Skeletal muscle tissue (tissue), 4 donors: ENCODE results near the gene PTPRC. TPM values are rescaled to one million over a fixed set of nuclear protein-coding genes. Genes with fewer than 3 reads are reported as not detected.

Experiments used
- H3K27ac ChIP-seq: one replicate; pipeline ENCODE4 v1.7.0; 2013; ENCODE audit warnings: mild to moderate bottlenecking, low read depth, low read length, inconsistent platforms
- H3K27me3 ChIP-seq, 3 donors: one replicate each; pipeline ENCODE4 v1.7.0; 2013; ENCODE audit warnings: low read length in 3 of 3; ENCODE audit not compliant: control insufficient read depth in 3 of 3, insufficient read depth in 3 of 3
- H3K36me3 ChIP-seq, 3 donors: one replicate each; pipeline ENCODE4 v1.7.0; 2013; ENCODE audit warnings: low read length in 3 of 3; ENCODE audit not compliant: control insufficient read depth in 3 of 3, insufficient read depth in 3 of 3
- H3K4me1 ChIP-seq, 3 donors: one replicate each; pipeline ENCODE4 v1.7.0; 2013; ENCODE audit warnings: low read length in 3 of 3, mild to moderate bottlenecking in 3 of 3; ENCODE audit not compliant: control insufficient read depth in 3 of 3, insufficient read depth in 3 of 3
- H3K4me3 ChIP-seq, 3 donors: one replicate each; pipeline ENCODE4 v1.7.0; 2013; ENCODE audit warnings: low read length in 3 of 3
- H3K9ac ChIP-seq, 3 donors: one replicate each; pipeline ENCODE4 v1.7.0; 2013; ENCODE audit warnings: low read length in 3 of 3, mild to moderate bottlenecking in 3 of 3, moderate library complexity in 2 of 3, low read depth in 1 of 3
- H3K9me3 ChIP-seq, 3 donors: one replicate each; pipeline ENCODE4 v1.7.0; 2013; ENCODE audit warnings: low read length in 3 of 3; ENCODE audit not compliant: control insufficient read depth in 3 of 3
- total RNA-seq: library from RNA; depleted of rRNA; stranded (reverse); fragments of >200 nt; gene quantifications from one replicate; pipeline ENCODE4 v1.2.3, GENCODE V29; 2014
- donor health status: Osteomylitis.

The PTPRC gene
- total RNA-seq, 1 donor from 2014 or later, result 15.7 TPM

DNA sequence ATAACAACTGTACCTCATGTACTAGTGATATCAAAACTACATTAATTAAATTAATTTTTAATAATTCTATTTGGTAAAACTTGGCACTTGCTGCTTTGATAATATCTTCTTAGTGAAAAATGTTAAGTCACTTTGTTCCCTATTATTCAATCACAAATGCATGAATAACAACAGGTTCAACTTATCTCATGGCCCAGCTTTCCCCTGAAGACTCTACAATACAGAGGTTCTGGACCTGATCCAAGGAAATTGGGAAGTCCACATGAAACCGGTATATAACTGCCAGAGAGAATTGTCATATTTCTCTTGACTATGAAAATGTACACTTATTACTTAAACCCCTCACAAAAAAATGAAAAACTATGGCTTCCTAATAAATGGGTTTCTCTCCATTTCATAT lies 33.9 kb upstream of the PTPRC start:
- Histone ChIP-seq H3K9ac (no peak overlapping the region), H3K36me3 (no peaks in the 10 kb centered on the region), H3K27ac (no peak overlapping the region), H3K9me3 (no peaks in the 10 kb centered on the region), H3K4me1 (no peaks in the 10 kb centered on the region), H3K4me3 (no peak overlapping the region), H3K27me3 (no peaks in the 10 kb centered on the region)

DNA sequence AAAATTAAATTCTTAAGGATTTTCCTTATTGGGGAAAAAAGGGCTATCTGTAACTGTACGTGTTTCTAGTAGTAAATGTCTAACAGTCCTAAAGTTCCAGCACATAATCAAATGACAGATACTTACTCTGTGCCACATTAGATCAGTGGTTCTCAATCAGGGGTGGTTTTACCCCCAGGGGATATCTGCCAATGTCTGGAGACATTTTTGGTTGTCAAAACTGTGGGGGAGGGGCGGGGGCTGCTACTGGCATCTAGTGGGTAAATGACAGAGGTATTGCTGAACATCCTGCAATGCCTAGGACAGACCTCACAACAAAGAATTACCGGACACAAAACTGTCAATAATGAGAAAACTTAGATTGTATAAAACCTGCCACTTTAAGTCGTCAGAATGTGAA lies 33.4 kb upstream of the PTPRC start:
- no peak overlapping the region for H3K27ac ChIP-seq
- no peaks in the 10 kb centered on the region for H3K36me3 ChIP-seq
- H3K9ac ChIP-seq, result no peak overlapping the region
- no peaks in the 10 kb centered on the region for H3K4me1 ChIP-seq
- H3K4me3 ChIP-seq, result no peak overlapping the region
- no peaks in the 10 kb centered on the region for H3K9me3 ChIP-seq
- no peaks in the 10 kb centered on the region for H3K27me3 ChIP-seq

DNA sequence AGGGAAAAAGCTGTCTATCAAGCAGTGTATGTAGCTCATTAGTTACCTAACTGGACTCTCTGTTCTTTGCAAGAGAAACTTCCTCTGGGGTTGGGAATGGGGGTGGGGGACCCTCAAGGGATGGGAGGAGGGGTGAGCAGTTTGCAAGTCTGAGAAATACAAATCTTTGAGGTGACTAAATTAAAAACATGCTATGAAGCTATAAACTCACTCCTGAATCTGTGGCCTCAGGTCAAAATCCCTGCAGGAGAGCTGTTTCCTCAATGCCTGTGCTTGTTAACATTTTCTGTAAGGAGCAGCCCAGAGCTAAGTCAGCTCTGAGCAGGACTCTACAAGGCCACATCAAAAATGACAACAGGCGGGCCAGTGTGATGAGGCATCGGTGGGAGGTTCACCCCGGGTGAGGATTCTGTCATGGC lies 32.8 kb upstream of the PTPRC start:
- Histone ChIP-seq H3K9ac (no peak overlapping the region), H3K4me1 (no peaks in the 10 kb centered on the region), H3K9me3 (no peaks in the 10 kb centered on the region), H3K4me3 (no peak overlapping the region), H3K27ac (no peak overlapping the region), H3K36me3 (no peaks in the 10 kb centered on the region), H3K27me3 (no peaks in the 10 kb centered on the region)

DNA sequence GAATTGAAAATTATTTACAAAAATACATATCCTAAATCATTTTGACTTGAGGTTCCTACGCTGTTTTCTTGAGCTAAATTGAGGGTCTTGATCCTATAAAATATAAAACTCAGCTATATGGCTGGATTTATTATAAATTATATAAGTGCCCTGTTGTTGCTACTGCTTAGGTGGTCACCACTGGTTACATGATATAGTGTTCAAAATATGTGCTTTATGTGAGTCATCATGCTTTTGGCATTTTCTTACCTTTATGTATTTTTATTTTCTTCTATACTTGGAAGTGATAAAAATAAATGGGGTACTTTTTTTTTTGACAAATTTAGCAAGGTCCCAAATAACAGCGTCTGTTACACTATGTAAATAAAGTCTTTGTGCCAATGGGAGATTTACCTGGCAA lies 31.1 kb upstream of the PTPRC start:
- Histone ChIP-seq H3K27me3 (no peaks in the 10 kb centered on the region), H3K9ac (no peak overlapping the region), H3K4me1 (no peaks in the 10 kb centered on the region), H3K9me3 (no peaks in the 10 kb centered on the region), H3K4me3 (no peak overlapping the region), H3K27ac (no peak overlapping the region), H3K36me3 (no peaks in the 10 kb centered on the region)

DNA sequence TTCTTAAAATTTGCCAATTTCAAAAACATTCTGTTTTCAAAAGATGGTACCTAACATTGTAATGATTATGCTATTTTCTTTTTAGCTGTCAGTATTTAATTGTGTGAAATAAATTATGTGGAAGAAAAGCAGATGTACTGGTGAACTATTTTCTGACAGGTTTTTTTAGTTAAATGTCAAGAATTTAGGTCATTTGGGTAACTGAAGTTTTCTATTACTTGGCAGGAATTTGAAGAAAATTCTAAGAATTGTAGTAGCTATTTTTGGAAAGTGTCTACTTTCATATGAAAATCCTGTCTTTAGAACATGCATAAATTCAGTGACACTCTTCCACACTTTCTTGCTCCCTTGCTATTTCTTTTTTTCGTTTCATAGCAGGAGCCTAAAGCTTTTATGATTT lies 28.5 kb upstream of the PTPRC start:
- Histone ChIP-seq H3K9me3 (no peaks in the 10 kb centered on the region), H3K4me1 (no peaks in the 10 kb centered on the region), H3K27me3 (no peaks in the 10 kb centered on the region), H3K27ac (no peak overlapping the region), H3K4me3 (no peak overlapping the region), H3K9ac (no peak overlapping the region), H3K36me3 (no peaks in the 10 kb centered on the region)

DNA sequence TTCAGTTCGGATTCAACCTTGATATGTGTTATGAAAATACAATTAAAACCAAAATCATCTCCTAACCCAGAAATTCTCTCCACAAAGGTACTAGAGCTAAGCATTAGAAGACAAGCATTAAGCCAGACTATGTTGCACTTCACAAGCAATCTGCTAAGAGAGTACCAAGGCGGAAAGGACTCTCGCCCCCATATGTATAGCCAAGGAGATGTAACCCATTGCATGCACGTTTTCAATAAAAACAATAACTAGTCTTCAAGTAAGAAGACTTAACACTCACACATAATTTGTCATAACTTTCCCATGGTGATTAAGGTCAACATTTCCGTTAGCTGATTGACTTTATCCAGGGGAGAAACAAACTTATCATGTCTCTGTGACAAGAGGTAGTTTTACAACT lies 27.6 kb upstream of the PTPRC start:
- H3K36me3 ChIP-seq, result no peaks in the 10 kb centered on the region
- H3K9me3 ChIP-seq, result no peaks in the 10 kb centered on the region
- no peak overlapping the region for H3K4me3 ChIP-seq
- H3K9ac ChIP-seq, result no peak overlapping the region
- no peaks in the 10 kb centered on the region for H3K4me1 ChIP-seq
- H3K27ac ChIP-seq, result no peak overlapping the region
- H3K27me3 ChIP-seq, result no peaks in the 10 kb centered on the region

DNA sequence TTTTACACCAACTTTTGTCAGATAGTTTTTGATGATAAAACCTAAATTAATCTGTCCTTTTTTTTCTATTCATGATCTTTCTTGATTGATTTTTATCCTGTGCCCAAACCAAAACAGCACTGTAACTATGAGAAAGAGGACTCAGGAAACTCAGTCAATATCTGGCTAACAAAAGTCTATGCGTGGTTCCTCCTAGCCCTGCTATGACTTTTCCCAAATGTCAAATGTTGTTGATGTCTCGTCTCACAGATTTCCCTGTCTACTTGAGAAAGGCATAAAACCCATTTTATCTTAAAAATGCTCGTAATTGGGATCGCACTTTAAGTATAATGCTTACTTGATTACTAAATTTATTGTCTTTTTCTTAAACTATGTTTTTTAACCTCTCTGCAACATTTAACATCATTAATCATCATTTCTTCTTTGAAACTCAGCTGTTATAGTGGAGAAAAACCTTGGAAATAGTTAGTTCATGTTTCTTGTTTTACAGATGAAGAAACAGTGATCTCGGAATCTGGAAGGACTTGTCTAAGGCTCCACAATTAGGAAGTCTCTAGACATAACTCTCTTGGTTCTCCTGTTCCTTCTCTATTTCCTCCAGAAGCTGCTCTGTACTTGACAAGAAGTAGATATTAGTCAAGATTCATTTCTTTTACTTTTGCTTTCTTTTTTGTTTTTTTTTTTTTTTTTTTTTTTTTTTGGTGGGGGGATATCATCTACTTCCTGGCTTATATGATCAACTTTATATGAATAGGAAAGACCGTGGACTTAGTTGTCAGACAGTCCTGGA lies 26.2 kb upstream of the PTPRC start:
- Histone ChIP-seq H3K27ac (no peak overlapping the region), H3K4me3 (no peak overlapping the region)

DNA sequence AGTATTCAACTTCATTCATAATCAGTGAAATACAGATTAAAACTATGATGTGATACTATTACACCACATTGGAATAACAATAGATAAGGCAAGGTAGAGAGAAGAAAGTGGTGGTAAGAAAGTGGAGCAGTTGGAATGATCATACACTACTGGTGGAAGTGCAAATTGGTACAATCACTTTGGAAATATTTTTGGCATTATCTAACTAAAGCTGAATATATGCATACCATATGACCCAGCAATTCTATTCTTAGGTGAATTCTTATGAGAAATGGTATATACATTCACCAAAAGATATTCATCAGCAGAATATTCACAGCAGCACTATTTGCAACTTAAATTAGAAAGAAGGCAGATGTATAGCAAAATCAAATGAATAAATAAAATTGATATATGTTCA lies 21.4 kb upstream of the PTPRC start:
- no peak overlapping the region for H3K27ac ChIP-seq
- no peaks in the 10 kb centered on the region for H3K9me3 ChIP-seq
- no peaks in the 10 kb centered on the region for H3K4me1 ChIP-seq
- no peaks in the 10 kb centered on the region for H3K27me3 ChIP-seq
- H3K36me3 ChIP-seq, result no peaks in the 10 kb centered on the region
- no peak overlapping the region for H3K9ac ChIP-seq
- no peak overlapping the region for H3K4me3 ChIP-seq

More for the DNA sequence above, 26.2 kb upstream of the PTPRC start:
- H3K36me3 ChIP-seq, result no peaks in the 10 kb centered on the region
- H3K27me3 ChIP-seq, result no peaks in the 10 kb centered on the region
- no peak overlapping the region for H3K9ac ChIP-seq
- no peaks in the 10 kb centered on the region for H3K4me1 ChIP-seq
- no peaks in the 10 kb centered on the region for H3K9me3 ChIP-seq

DNA sequence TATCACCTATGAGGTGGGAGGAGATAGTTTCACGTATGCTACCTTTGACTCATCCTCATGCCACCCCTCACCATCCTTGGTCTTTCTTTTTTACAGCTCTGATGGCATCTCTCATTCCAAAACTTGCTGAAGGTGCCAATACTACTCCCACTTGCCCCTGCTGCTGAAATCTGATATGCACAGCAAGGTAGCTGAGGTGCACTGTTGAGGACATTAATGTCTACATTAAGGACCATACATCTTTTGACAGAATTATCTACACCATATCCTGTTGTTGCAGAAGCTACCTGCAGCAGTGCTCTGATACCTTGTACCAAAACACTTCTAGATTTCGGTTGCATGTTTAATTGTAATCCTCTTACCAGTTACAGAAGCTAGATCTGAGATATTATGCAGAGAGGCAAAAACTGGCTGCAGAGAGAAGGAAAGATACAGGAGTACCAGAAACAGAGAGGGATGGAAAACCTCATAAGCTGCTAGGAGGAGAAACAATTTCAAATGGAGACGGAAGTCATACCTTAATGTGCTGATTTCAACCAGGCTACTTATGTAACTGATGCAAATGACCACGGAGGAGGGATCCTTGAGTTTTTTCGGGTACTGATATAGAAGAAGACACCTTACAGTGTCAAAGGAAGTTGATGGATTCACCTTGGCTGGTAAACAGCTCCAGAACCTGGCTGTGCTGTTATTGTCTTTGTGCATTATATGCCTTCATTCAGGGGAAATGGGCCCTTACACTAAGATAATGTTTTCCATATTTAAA lies 19.3 kb upstream of the PTPRC start:
- H3K27me3 ChIP-seq, result no peaks in the 10 kb centered on the region
- H3K9me3 ChIP-seq, result no peaks in the 10 kb centered on the region
- H3K4me3 ChIP-seq, result no peak overlapping the region
- no peaks in the 10 kb centered on the region for H3K4me1 ChIP-seq
- no peak overlapping the region for H3K27ac ChIP-seq
- no peaks in the 10 kb centered on the region for H3K36me3 ChIP-seq
- H3K9ac ChIP-seq, result no peak overlapping the region

DNA sequence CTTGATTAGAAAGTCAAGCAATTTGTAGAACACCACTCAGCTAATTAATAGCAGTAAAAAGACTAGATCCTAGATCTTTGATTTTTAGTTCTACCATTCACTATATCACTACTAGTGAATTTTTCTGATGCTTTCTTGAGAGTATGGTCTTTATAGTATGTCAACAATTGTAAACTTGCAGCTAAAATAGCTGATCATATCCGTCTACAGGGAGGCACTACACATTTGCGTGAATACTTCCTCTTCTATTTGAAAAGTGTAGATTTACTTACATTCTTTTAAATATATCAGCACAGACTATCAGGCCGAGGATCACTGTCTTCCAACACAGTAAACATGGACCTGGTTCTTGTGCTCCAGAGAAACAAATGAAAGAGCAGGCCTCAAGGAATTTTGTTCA lies 18.6 kb upstream of the PTPRC start:
- no peaks in the 10 kb centered on the region for H3K36me3 ChIP-seq
- no peak overlapping the region for H3K4me3 ChIP-seq
- H3K9me3 ChIP-seq, result no peaks in the 10 kb centered on the region
- H3K9ac ChIP-seq, result no peak overlapping the region
- no peaks in the 10 kb centered on the region for H3K27me3 ChIP-seq
- no peaks in the 10 kb centered on the region for H3K4me1 ChIP-seq
- H3K27ac ChIP-seq, result no peak overlapping the region
